ENCODE measurements around the gene UGT1A4. TPM values are rescaled to one million over a fixed set of nuclear protein-coding genes. Genes with fewer than 3 reads are reported as not detected.

UGT1A4 gene
- total and polyA plus RNA-seq, 2 of the 8 experiments (the other 6 are each of a cell fraction or from before 2014, with no cell fraction given), result not detected

DNA sequence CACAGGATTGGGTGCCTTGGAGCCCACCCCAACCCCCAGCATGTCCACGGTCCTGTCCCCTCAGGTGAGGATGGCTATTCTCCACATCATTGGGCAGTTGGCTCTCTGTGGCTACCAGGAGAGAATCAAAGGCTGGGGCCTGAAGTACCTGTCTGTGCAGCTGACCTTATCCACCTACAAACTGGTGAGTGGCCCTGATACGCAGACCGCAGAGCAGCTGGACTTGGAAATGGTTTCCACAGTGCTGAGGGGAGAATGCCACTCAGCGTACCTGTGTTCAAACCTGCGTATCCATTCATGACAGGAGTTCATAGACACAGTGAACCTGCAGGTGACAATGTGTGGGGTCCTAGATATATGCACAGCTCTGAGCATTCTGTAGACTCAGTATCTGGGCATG, 81.2 kb downstream of the UGT1A4 start:
- H4K20me1 ChIP-seq (replicated peaks in 1 of 2; ENCODE audit: control insufficient read depth in 1 of 2, insufficient read depth in 2 of 2, low read length in 2 of 2), result no peaks in the 10 kb centered on the region
- peaks cover 0 to 4% of the 10 kb centered on the region in 2 experiments; a peak in 3 of 4 replicates for H3K9me3 ChIP-seq (ENCODE audit: insufficient read depth in 2 of 2, low read depth in 1 of 2, low read length in 1 of 2)
- H2BK15ac ChIP-seq (ENCODE audit: low read length), result no peak overlapping the region
- no peak overlapping the region for H3K9ac ChIP-seq (replicated peaks in 1 of 4; ENCODE audit: extremely low read depth in 1 of 4, low read depth in 3 of 4, low read length in 3 of 4)
- no peak overlapping the region for H3K4me2 ChIP-seq (ENCODE audit: insufficient read depth in 1 of 2, low read depth in 2 of 2, low read length in 2 of 2)
- H3K14ac ChIP-seq (ENCODE audit: insufficient read length), result no peak overlapping the region
- H2BK12ac ChIP-seq (ENCODE audit: low read depth, low read length), result no peak overlapping the region
- no peak overlapping the region for H3K27ac ChIP-seq (ENCODE audit: low read depth, low read length)
- no peaks in the 10 kb centered on the region for H3K36me3 ChIP-seq (ENCODE audit: control insufficient read depth in 2 of 4, insufficient read depth in 4 of 4, low read length in 3 of 4)
- no peak overlapping the region for H4K91ac ChIP-seq (replicated peaks; ENCODE audit: insufficient read length, low read length)
- H3K79me1 ChIP-seq (ENCODE audit: low read depth, low read length), result no peaks in the 10 kb centered on the region
- ChIA-PET CTCF (ENCODE audit: partially characterized antibody) (no interaction called here), POLR2A (ENCODE audit: partially characterized antibody) (no interaction called here)
- no peak overlapping the region for H3K23ac ChIP-seq (ENCODE audit: insufficient read length)
- no peaks in the 10 kb centered on the region for H3K79me2 ChIP-seq (ENCODE audit: control insufficient read depth in 1 of 2, insufficient read depth in 2 of 2, low read length in 2 of 2)
- H3K27me3 ChIP-seq (replicated peaks in 1 of 4; ENCODE audit: control insufficient read depth in 3 of 4, extremely low read depth in 1 of 4, insufficient read depth in 3 of 4, low read length in 3 of 4), result no peaks in the 10 kb centered on the region
- H3K18ac ChIP-seq (ENCODE audit: extremely low read depth, low read length), result no peak overlapping the region
- H2BK5ac ChIP-seq (ENCODE audit: low read depth, low read length), result no peak overlapping the region
- DNase-seq (ENCODE audit: low read depth in 1 of 2, low spot score in 2 of 2) (no peak), FAIRE-seq (no peak)
- no peak overlapping the region for H3K56ac ChIP-seq (replicated peaks; ENCODE audit: insufficient read length, low read depth, low read length)
- no peak overlapping the region for H2AFZ ChIP-seq (ENCODE audit: low read length)
- H4K8ac ChIP-seq (ENCODE audit: extremely low read depth, insufficient read depth, low read length), result no peak overlapping the region
- H3K23me2 ChIP-seq (ENCODE audit: low read depth, low read length), result no peaks in the 10 kb centered on the region
- no peak overlapping the region for H4K5ac ChIP-seq (ENCODE audit: insufficient read length, low read depth, low read length)
- H2BK20ac ChIP-seq (ENCODE audit: low read length), result no peak overlapping the region
- no peak overlapping the region for H3K4ac ChIP-seq (replicated peaks; ENCODE audit: insufficient read length, low read depth, low read length)
- no peaks in the 10 kb centered on the region for H3K4me1 ChIP-seq (replicated peaks in 1 of 4; ENCODE audit: control insufficient read depth in 3 of 4, insufficient read depth in 4 of 4, low read length in 3 of 4)
- no peak overlapping the region for H3K4me3 ChIP-seq (ENCODE audit: extremely low read depth in 1 of 4, insufficient read depth in 2 of 4, low read depth in 3 of 4, low read length in 4 of 4)
- WGBS, 2 experiments (ENCODE audit: extremely low coverage in 1 of 2, insufficient coverage in 1 of 2, insufficient read length in 1 of 2, insufficient replicate concordance in 2 of 2, low coverage in 1 of 2, low lambda C conversion rate in 2 of 2, missing lambda C conversion rate in 1 of 2), result 50% methylated on average over 5 of the region's 5 CpGs; no CpG with 5 or more reads in 1 of the 2 experiments
- H2AK5ac ChIP-seq (ENCODE audit: low read depth, low read length), result no peak overlapping the region
- H2BK120ac ChIP-seq (replicated peaks; ENCODE audit: low read depth, low read length), result no peak overlapping the region
- TF ChIP-seq PHF8 (conservative IDR thresholded peaks at IDR 0.05; ENCODE audit: low read depth, low read length) (no peak), SP1 (IDR thresholded peaks at IDR 0.05; ENCODE audit: low read depth, low read length) (no peak), SP4 (IDR thresholded peaks at IDR 0.05; ENCODE audit: low read length) (no peak)
